ENCODE data around the gene EDRF1.

DNA sequence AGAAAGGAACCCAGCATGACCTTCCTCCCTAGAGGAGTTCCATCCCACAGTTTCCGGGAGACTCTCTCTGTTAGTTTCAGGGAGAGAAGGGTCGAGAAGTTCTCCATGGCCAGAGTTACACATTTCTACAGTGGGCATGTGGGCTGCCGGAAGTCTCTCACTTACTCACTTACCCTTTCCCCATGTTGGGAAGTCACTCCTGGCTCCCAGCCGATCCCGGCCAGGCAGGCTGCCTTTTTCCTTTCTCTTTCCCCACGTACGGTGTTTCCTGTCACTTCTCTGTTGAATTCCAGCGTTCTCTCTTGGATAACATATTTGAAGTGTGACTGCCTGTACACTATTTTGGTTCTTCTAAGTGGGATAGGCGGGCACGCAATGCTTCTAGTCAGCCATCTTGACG, 40.1 kb upstream of the EDRF1 start:
- TF ChIP-seq EP300 (IDR thresholded peaks at IDR 0.05) = no peak
- TF ChIP-seq, protein P1, sequence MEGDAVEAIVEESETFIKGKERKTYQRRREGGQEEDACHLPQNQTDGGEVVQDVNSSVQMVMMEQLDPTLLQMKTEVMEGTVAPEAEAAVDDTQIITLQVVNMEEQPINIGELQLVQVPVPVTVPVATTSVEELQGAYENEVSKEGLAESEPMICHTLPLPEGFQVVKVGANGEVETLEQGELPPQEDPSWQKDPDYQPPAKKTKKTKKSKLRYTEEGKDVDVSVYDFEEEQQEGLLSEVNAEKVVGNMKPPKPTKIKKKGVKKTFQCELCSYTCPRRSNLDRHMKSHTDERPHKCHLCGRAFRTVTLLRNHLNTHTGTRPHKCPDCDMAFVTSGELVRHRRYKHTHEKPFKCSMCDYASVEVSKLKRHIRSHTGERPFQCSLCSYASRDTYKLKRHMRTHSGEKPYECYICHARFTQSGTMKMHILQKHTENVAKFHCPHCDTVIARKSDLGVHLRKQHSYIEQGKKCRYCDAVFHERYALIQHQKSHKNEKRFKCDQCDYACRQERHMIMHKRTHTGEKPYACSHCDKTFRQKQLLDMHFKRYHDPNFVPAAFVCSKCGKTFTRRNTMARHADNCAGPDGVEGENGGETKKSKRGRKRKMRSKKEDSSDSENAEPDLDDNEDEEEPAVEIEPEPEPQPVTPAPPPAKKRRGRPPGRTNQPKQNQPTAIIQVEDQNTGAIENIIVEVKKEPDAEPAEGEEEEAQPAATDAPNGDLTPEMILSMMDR (IDR thresholded peaks at IDR 0.05) = no peak
